ENCODE results near the gene MYO1D. TPM values are rescaled to one million over a fixed set of nuclear protein-coding genes. Genes with fewer than 3 reads are reported as not detected.

Gene MYO1D
- total RNA-seq, 4 donors from 2014 or later = 70.5 to 92.3 (median 72.7) TPM

DNA sequence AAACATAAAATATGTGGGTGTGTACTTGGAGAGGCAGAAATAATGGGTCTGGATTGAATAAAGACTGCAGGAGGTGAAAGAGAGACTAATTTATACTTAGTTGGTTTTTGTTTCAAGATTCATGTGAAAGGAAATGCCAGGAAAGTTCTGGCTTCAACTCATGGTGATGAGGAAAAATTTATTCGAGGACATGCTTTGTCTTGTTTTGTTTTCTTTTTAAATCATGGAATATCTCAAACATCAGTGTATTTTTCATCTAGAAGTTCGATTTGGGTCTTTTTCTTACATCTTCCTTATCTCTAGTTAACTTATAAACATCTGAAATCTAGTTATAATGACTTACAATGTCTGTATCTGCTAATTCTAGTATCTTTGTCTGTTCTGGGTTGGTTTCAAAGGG, 275.1 kb downstream of the MYO1D start:
- WGBS = 36% methylated on average over 2 of the region's 2 CpGs
- peaks cover 8% of the 10 kb centered on the region for H3K9me3 ChIP-seq
- no peak overlapping the region for H3K4me3 ChIP-seq
- H3K27me3 ChIP-seq = no peaks in the 10 kb centered on the region
- no peak overlapping the region for H3K27ac ChIP-seq
- no peaks in the 10 kb centered on the region for H3K4me1 ChIP-seq
- TF ChIP-seq POLR2A (IDR thresholded peaks at IDR 0.05) = no peak
- no peak for TF ChIP-seq POLR2AphosphoS5 (IDR thresholded peaks at IDR 0.05)
- TF ChIP-seq CTCF (IDR thresholded peaks at IDR 0.05) = no peak
- no peak for TF ChIP-seq EP300 (IDR thresholded peaks at IDR 0.05)
- no peak for DNase-seq (ENCODE audit: low spot score in 2 of 2)
- peaks cover 8% of the 10 kb centered on the region for H3K36me3 ChIP-seq

GRCh38 chr17:32596628-32597027, 280.3 kb downstream of the MYO1D start:
- H3K4me3 ChIP-seq = no peak overlapping the region
- no peaks in the 10 kb centered on the region for H3K4me1 ChIP-seq
- WGBS = 45% methylated on average over 2 of the region's 2 CpGs
- H3K36me3 ChIP-seq = peaks cover 8% of the 10 kb centered on the region
- DNase-seq (ENCODE audit: low spot score in 2 of 2) = no peak
- peaks cover 8% of the 10 kb centered on the region for H3K9me3 ChIP-seq
- no peaks in the 10 kb centered on the region for H3K27me3 ChIP-seq
- TF ChIP-seq POLR2A (IDR thresholded peaks at IDR 0.05) (no peak), EP300 (IDR thresholded peaks at IDR 0.05) (no peak), POLR2AphosphoS5 (IDR thresholded peaks at IDR 0.05) (no peak), CTCF (IDR thresholded peaks at IDR 0.05) (no peak)
- no peak overlapping the region for H3K27ac ChIP-seq

GRCh38 chr17:32596206-32596605, 280.7 kb downstream of the MYO1D start:
- Histone ChIP-seq H3K9me3 (peaks cover 8% of the 10 kb centered on the region), H3K4me3 (no peak overlapping the region), H3K27ac (no peak overlapping the region), H3K27me3 (no peaks in the 10 kb centered on the region), H3K4me1 (no peaks in the 10 kb centered on the region), H3K36me3 (peaks cover 8% of the 10 kb centered on the region)
- 77% methylated on average over 8 of the region's 8 CpGs for WGBS
- no peak for DNase-seq (ENCODE audit: low spot score in 2 of 2)
- TF ChIP-seq EP300 (IDR thresholded peaks at IDR 0.05) (no peak), CTCF (IDR thresholded peaks at IDR 0.05) (no peak), POLR2A (IDR thresholded peaks at IDR 0.05) (no peak), POLR2AphosphoS5 (IDR thresholded peaks at IDR 0.05) (no peak)

- 67% methylated on average over 1 of the region's 1 CpG for WGBS
- H3K27me3 ChIP-seq = no peaks in the 10 kb centered on the region
- H3K4me3 ChIP-seq = no peak overlapping the region
- DNase-seq (ENCODE audit: low spot score in 2 of 2) = no peak
- H3K27ac ChIP-seq = no peak overlapping the region
- H3K4me1 ChIP-seq = no peaks in the 10 kb centered on the region
- no peaks in the 10 kb centered on the region for H3K36me3 ChIP-seq
- no peaks in the 10 kb centered on the region for H3K9me3 ChIP-seq
- TF ChIP-seq CTCF (IDR thresholded peaks at IDR 0.05) = no peak
- TF ChIP-seq POLR2A (IDR thresholded peaks at IDR 0.05) = no peak
- no peak for TF ChIP-seq EP300 (IDR thresholded peaks at IDR 0.05)
- no peak for TF ChIP-seq POLR2AphosphoS5 (IDR thresholded peaks at IDR 0.05)
Measured at GRCh38 chr17:32593003-32593402, 283.9 kb downstream of the MYO1D start.

- WGBS = 99% methylated on average over 3 of the region's 3 CpGs
- H3K27me3 ChIP-seq = no peaks in the 10 kb centered on the region
- H3K27ac ChIP-seq = no peak overlapping the region
Measured at GRCh38 chr17:32591405-32591804, 285.5 kb downstream of the MYO1D start.

More at GRCh38 chr17:32591405-32591804, 285.5 kb downstream of the MYO1D start:
- H3K4me3 ChIP-seq = no peak overlapping the region
- no peaks in the 10 kb centered on the region for H3K9me3 ChIP-seq
- no peaks in the 10 kb centered on the region for H3K4me1 ChIP-seq
- no peaks in the 10 kb centered on the region for H3K36me3 ChIP-seq
- TF ChIP-seq EP300 (IDR thresholded peaks at IDR 0.05) = no peak
- no peak for TF ChIP-seq POLR2AphosphoS5 (IDR thresholded peaks at IDR 0.05)
- TF ChIP-seq CTCF (IDR thresholded peaks at IDR 0.05) = no peak
- TF ChIP-seq POLR2A (IDR thresholded peaks at IDR 0.05) = no peak
- DNase-seq (ENCODE audit: low spot score in 2 of 2) = no peak

Data from suprapubic skin (tissue), 4 donors.